Activated CD8-positive, alpha-beta memory T cell treated with anti-CD3 and anti-CD28 coated beads, Interleukin-2, amount 10 ng/mL, durations not matched to agents 7 days and 5 days (primary cell): ENCODE measurements around the gene FTCDNL1. TPM values are rescaled to one million over a fixed set of nuclear protein-coding genes. Genes with fewer than 3 reads are reported as not detected.

Experiments used
- ATAC-seq: fragments of 150-1000 bp; cut with Tn5 transposase; one replicate; pipeline ENCODE4 v1.10.0; 2021; ENCODE audit warnings: moderate library complexity
- CTCF ChIA-PET: fragments of 350-600 bp; sonication (Branson Sonifier 250); formaldehyde crosslinking; loops from one replicate; lab custom pipeline; 2021; ENCODE audit warnings: antibody characterized with exemption; lab: Charles Lee
- DNase-seq: peaks from one replicate; pipeline ENCODE4 v3.0.0-alpha.2; 2020
- H3K27ac Mint-ChIP-seq: one replicate; pipeline ENCODE4 v1.8.0; 2021; ENCODE audit warnings: mild to moderate bottlenecking, mixed read lengths
- H3K27me3 Mint-ChIP-seq: one replicate; pipeline ENCODE4 v1.8.0; 2021; ENCODE audit warnings: mixed read lengths
- H3K36me3 Mint-ChIP-seq: one replicate; pipeline ENCODE4 v1.8.0; 2021; ENCODE audit warnings: mild to moderate bottlenecking, mixed read lengths
- H3K4me1 Mint-ChIP-seq: one replicate; pipeline ENCODE4 v1.8.0; 2021; ENCODE audit warnings: mixed read lengths
- H3K4me3 Mint-ChIP-seq: one replicate; pipeline ENCODE4 v1.8.0; 2021; ENCODE audit warnings: mild to moderate bottlenecking, moderate library complexity, mixed read lengths
- H3K9me3 Mint-ChIP-seq: one replicate; pipeline ENCODE4 v1.8.0; 2022; ENCODE audit warnings: low read depth, mixed read lengths
- total RNA-seq, 2 experiments: library from RNA; stranded (reverse); gene quantifications; one replicate each; pipeline ENCODE4 v1.2.3, GENCODE V29; 2021

Gene FTCDNL1
- total RNA-seq, 2 experiments from 2014 or later = 1.8 to 2.8 TPM

- no peaks in the 10 kb centered on the region for H3K36me3 Mint-ChIP-seq
- H3K4me3 Mint-ChIP-seq = no peak overlapping the region
- DNase-seq = no peak
- no peaks in the 10 kb centered on the region for H3K9me3 Mint-ChIP-seq
- H3K4me1 Mint-ChIP-seq = no peaks in the 10 kb centered on the region
- CTCF ChIA-PET = interaction anchor here (1.4 kb wide), 1 partner anchor 10 kb away, joined by 4 read pairs; no protein-coding TSS in a partner anchor
- no peaks in the 10 kb centered on the region for H3K27me3 Mint-ChIP-seq
- no peak overlapping the region for H3K27ac Mint-ChIP-seq
- no peak for ATAC-seq
Measured at GRCh38 chr2:199829628-199830027, 21.4 kb downstream of the FTCDNL1 start.

GRCh38 chr2:199819746-199820145 is 31.2 kb downstream of the FTCDNL1 start:
- Mint-ChIP-seq H3K36me3 (no peaks in the 10 kb centered on the region), H3K4me3 (no peak overlapping the region), H3K27ac (no peak overlapping the region), H3K27me3 (no peaks in the 10 kb centered on the region), H3K9me3 (no peaks in the 10 kb centered on the region), H3K4me1 (peaks cover 3% of the 10 kb centered on the region)
- ATAC-seq = no peak
- CTCF ChIA-PET = interaction anchor here (1.5 kb wide), 1 partner anchor 10 kb away, joined by 4 read pairs; no protein-coding TSS in a partner anchor
- DNase-seq = no peak

- H3K9me3 Mint-ChIP-seq = no peaks in the 10 kb centered on the region
- H3K27me3 Mint-ChIP-seq = no peaks in the 10 kb centered on the region
- peaks cover 3% of the 10 kb centered on the region for H3K4me1 Mint-ChIP-seq
- ATAC-seq = no peak
- H3K4me3 Mint-ChIP-seq = no peak overlapping the region
- CTCF ChIA-PET = interaction anchor here (1.5 kb wide), 1 partner anchor 11 kb away, joined by 4 read pairs; no protein-coding TSS in a partner anchor
- H3K27ac Mint-ChIP-seq = no peak overlapping the region
- no peak for DNase-seq
- H3K36me3 Mint-ChIP-seq = no peaks in the 10 kb centered on the region
Measured at GRCh38 chr2:199818754-199819153, 32.2 kb downstream of the FTCDNL1 start.

GRCh38 chr2:199818026-199818425 is 33.0 kb downstream of the FTCDNL1 start:
- no peaks in the 10 kb centered on the region for H3K9me3 Mint-ChIP-seq
- ATAC-seq = no peak
- CTCF ChIA-PET = no interaction called here
- no peak for DNase-seq
- H3K27me3 Mint-ChIP-seq = no peaks in the 10 kb centered on the region
- no peak overlapping the region for H3K27ac Mint-ChIP-seq
- peaks cover 3% of the 10 kb centered on the region for H3K4me1 Mint-ChIP-seq
- no peaks in the 10 kb centered on the region for H3K36me3 Mint-ChIP-seq
- no peak overlapping the region for H3K4me3 Mint-ChIP-seq

GRCh38 chr2:199814817-199815211 is 36.2 kb downstream of the FTCDNL1 start:
- Mint-ChIP-seq H3K27ac (no peak overlapping the region), H3K36me3 (peaks cover 2% of the 10 kb centered on the region), H3K27me3 (no peaks in the 10 kb centered on the region), H3K4me3 (no peak overlapping the region), H3K4me1 (peaks cover 3% of the 10 kb centered on the region), H3K9me3 (no peaks in the 10 kb centered on the region)
- DNase-seq = no peak
- CTCF ChIA-PET = no interaction called here
- ATAC-seq = no peak

- no peaks in the 10 kb centered on the region for H3K9me3 Mint-ChIP-seq
- DNase-seq = no peak
- peaks cover 3% of the 10 kb centered on the region for H3K4me1 Mint-ChIP-seq
- CTCF ChIA-PET = interaction anchor here (0.6 kb wide), 1 partner anchor 11 kb away, joined by 3 read pairs; no protein-coding TSS in a partner anchor
- H3K36me3 Mint-ChIP-seq = peaks cover 2% of the 10 kb centered on the region
- no peak overlapping the region for H3K27ac Mint-ChIP-seq
- no peak overlapping the region for H3K4me3 Mint-ChIP-seq
- no peak for ATAC-seq
- no peaks in the 10 kb centered on the region for H3K27me3 Mint-ChIP-seq
Measured at GRCh38 chr2:199814101-199814816, 36.7 kb downstream of the FTCDNL1 start.

- DNase-seq = no peak
- Mint-ChIP-seq H3K36me3 (peaks cover 2% of the 10 kb centered on the region), H3K9me3 (peaks cover 2% of the 10 kb centered on the region), H3K27me3 (no peaks in the 10 kb centered on the region), H3K4me3 (no peak overlapping the region), H3K4me1 (no peaks in the 10 kb centered on the region), H3K27ac (no peak overlapping the region)
- no peak for ATAC-seq
- CTCF ChIA-PET = interaction anchor here (1.4 kb wide), 1 partner anchor 72 kb away, joined by 3 read pairs; no protein-coding TSS in a partner anchor
Measured at GRCh38 chr2:199812493-199812892, 38.5 kb downstream of the FTCDNL1 start.

- H3K27me3 Mint-ChIP-seq = no peaks in the 10 kb centered on the region
- CTCF ChIA-PET = interaction anchor here (1.4 kb wide), 1 partner anchor 71 kb away, joined by 3 read pairs; no protein-coding TSS in a partner anchor
- no peak overlapping the region for H3K27ac Mint-ChIP-seq
- peaks cover 2% of the 10 kb centered on the region for H3K36me3 Mint-ChIP-seq
- DNase-seq = no peak
- H3K9me3 Mint-ChIP-seq = peaks cover 2% of the 10 kb centered on the region
- H3K4me3 Mint-ChIP-seq = no peak overlapping the region
- H3K4me1 Mint-ChIP-seq = no peaks in the 10 kb centered on the region
- ATAC-seq = no peak
Measured at GRCh38 chr2:199811346-199811745, 39.6 kb downstream of the FTCDNL1 start.

DNA sequence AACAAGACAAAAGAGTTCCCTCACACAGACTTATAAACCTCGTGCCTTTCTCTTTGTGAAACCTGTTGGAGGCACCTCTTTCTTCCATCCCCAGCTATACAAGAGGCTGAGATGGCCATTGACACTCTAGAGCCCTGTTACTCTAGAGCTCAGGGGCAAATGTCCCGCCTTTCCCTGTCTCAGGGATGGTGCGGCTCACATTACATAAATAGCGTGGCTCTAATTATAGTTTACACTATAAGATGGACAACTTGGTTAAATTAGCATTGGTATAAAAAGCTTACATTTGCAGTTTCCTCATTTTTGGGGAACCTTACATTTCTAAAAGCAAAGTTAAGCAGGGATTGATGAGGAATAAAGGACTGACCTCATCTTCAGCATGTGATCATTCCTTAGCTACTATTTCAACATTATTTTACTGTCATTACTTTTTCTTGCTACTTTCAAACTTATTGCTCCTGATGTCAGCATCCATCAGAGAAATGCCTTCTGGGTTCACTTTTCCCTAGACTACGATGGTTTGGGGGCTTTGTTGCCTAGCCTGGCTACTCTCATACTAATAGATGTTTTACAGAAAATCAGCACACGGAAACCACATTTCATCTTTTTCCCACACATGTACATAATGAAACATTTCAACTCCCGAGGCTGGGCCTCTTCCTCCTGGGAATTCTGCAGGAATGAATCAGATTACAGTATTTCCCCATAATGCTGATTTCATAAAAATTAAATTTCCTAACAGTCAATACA is 40.4 kb downstream of the FTCDNL1 start:
- H3K4me1 Mint-ChIP-seq = no peaks in the 10 kb centered on the region
- no peak overlapping the region for H3K4me3 Mint-ChIP-seq
- ATAC-seq (no peak), DNase-seq (no peak)
- CTCF ChIA-PET = no interaction called here
- H3K27ac Mint-ChIP-seq = no peak overlapping the region
- peaks cover 2% of the 10 kb centered on the region for H3K9me3 Mint-ChIP-seq
- no peaks in the 10 kb centered on the region for H3K27me3 Mint-ChIP-seq
- H3K36me3 Mint-ChIP-seq = peaks cover 2% of the 10 kb centered on the region

DNA sequence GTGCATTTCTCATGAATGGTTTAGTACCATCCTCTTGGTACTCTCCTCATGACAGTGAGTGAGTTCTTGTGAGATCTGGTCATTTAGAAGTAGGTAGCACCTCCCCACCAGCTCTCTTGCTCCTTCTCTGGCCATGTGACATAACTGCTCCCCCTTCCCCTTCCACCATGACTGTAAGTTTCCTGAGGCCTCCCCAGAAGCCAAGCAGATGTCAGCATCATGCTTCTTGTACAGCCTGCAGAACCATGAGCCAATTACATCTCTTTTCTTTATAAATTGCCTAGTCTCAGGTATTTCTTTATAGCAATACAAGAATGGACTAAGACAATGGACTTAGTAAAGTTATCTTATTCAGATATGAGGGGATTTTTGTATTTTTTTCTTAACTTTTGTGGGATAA is 43.0 kb downstream of the FTCDNL1 start:
- no peaks in the 10 kb centered on the region for H3K4me1 Mint-ChIP-seq
- H3K27me3 Mint-ChIP-seq = no peaks in the 10 kb centered on the region
- CTCF ChIA-PET = no interaction called here
- H3K9me3 Mint-ChIP-seq = peaks cover 2% of the 10 kb centered on the region
- H3K36me3 Mint-ChIP-seq = peaks cover 2% of the 10 kb centered on the region
- no peak overlapping the region for H3K27ac Mint-ChIP-seq
- no peak for ATAC-seq
- H3K4me3 Mint-ChIP-seq = no peak overlapping the region
- no peak for DNase-seq

DNA sequence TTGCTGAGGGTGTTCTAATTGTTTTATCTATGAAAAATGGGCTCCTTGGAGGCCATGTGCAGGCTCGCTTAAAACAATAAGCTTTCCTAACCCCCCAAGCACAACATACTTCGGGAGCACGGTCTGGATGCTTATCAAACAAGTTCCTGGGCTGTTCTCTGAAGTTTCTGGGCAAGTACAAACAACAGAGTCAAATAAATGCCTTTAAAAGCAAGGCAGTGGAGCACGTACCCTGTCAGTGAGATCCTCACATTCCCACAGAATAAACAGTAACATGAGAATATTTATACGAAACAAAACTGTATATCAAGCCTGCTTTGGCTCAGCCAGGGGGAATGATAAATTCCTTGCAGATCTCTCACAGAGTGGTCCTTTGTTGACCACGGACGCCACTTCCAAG is 44.8 kb downstream of the FTCDNL1 start:
- Mint-ChIP-seq H3K36me3 (no peaks in the 10 kb centered on the region), H3K27me3 (no peaks in the 10 kb centered on the region), H3K9me3 (peaks cover 2% of the 10 kb centered on the region), H3K4me3 (no peak overlapping the region), H3K4me1 (no peaks in the 10 kb centered on the region), H3K27ac (no peak overlapping the region)
- DNase-seq (no peak), ATAC-seq (no peak)
- CTCF ChIA-PET = no interaction called here

DNA sequence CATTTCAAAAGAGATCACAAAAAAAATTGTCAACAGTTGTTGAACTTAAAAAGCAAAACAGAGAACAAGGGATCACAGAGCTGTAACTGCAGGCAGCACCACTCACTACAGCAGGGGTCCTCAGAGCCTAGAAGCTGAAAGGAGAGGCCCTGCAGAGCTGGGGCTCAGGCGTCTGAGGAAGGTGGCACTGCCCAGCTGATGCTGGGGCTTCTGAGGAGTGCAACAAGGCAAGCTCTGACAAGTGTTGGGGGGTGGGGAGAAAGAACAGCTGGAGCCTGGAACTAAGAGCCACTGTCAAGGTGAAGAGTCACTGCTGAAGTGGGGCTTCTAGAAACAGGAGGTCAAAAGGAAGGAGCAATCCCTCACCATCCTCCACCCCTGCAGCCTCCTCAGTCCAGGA is 46.2 kb downstream of the FTCDNL1 start:
- CTCF ChIA-PET = no interaction called here
- ATAC-seq = no peak
- peaks cover 2% of the 10 kb centered on the region for H3K9me3 Mint-ChIP-seq
- H3K27me3 Mint-ChIP-seq = no peaks in the 10 kb centered on the region
- H3K4me1 Mint-ChIP-seq = no peaks in the 10 kb centered on the region
- no peak for DNase-seq
- H3K36me3 Mint-ChIP-seq = no peaks in the 10 kb centered on the region
- H3K4me3 Mint-ChIP-seq = no peak overlapping the region
- no peak overlapping the region for H3K27ac Mint-ChIP-seq

DNA sequence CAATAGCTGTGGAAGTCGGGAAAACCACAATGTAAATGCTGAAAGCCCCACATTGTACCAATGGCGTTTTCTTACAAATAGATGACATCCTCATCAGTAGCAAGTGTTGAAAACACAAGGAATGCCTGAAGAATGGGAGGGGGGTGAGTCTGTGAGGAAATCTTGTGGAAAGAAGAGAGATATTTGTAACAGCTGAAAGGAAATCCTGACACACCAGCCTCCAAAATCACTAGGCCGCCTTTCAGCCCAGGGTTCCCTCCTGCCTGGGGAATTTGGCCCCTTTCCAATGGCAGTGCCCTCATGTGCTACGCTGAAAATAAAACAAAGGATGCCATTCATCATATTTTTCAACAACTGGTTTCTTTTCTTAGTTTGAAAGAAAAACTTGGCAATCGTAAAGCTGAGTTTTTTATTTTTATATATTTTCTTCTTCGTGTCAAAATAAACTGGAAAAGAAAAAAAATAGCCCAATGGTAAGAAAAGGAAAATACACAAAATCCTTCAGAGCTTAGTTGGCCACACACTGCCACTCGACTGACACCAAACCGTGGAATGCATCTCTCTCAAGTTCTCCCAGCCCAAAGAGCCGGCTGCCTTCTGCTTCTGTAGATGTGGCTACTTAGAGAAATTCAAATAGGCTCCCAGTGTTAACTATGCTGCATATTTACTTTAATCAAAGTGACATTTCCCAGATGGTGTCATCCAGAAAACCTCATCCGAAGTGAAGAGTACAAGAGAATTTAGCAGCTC is 52.0 kb downstream of the FTCDNL1 start:
- no peak for ATAC-seq
- Mint-ChIP-seq H3K36me3 (no peaks in the 10 kb centered on the region), H3K27ac (no peak overlapping the region), H3K4me3 (no peak overlapping the region), H3K9me3 (no peaks in the 10 kb centered on the region), H3K4me1 (no peaks in the 10 kb centered on the region), H3K27me3 (peaks cover 3% of the 10 kb centered on the region)
- DNase-seq = no peak
- CTCF ChIA-PET = no interaction called here
